ENCODE results near the gene LRIG2.
"Not testable (repeated sequence)": the region's sequence is repeated elsewhere in the genome, so short reads cannot be mapped to it uniquely, and the experiment has no call there.

Gene LRIG2

DNA sequence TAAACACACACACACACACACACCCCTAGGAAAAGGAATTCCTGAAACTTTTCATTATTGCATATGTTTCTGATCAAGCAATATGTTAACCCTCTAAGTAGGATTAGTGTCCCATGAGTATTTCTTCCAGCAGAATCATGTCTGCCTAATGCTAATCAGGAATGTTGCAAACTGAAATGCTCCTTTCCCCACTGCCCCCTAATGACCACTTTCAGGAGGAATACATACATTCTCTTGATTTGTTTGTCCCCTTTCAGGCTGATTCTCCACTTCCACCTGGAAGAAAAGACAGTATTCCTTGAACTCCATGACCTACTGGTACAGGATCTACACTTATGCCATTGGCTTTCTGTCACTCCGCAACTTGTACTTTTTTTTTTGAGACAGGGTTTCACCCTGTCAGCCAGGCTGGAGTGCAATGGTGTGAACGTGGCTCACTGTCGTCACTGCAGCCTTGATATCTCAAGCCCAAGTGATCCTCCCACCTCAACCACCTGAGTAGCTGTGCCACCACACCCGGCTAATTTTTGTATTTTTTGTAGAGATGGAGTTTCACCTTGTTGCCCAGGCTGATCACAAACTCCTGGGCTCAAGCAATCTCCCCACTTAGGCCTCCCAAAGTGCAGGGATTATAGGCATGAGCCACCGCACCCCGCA, 56.7 kb downstream of the LRIG2 start:
- DNase-seq (ENCODE audit: low spot score), result no peak

DNA sequence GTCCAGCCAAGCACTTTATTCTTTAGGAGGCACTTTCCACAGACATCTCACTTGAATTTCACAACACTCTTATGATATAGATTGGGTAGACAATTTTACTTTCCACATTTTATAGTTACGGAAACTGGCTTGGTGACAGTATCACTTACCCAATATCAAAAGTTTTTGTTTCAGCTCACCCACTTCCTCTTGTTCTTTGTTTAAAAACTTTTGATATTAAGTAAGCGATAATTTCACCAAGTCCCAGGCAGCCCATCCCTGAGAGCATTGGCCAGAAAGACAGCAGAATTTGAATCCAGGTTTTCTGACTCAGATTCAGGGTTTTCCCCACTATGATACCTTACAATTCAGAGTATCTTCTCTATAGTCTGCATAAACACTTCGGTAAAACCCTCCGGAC, 60.0 kb downstream of the LRIG2 start:
- no peak for DNase-seq (ENCODE audit: low spot score)

DNA sequence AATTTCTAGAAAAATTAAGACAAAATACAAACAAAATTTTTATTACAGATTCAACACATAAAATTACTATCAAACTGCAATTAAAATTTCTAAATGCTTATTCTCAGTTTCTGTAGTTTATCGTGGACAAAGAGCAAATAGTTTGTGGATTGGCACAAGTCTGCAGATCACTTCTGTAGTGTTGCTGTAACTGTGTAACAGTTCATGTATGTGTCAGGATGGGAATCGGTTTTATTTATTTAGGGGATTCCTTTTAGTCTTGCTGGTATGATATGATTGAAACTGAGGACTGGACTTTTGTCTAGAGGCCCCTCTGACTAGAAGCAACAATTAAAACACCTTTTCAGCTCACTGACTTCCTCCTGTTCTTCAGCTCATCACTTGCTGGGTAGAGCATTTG, 60.8 kb downstream of the LRIG2 start:
- DNase-seq (ENCODE audit: low spot score), result no peak

GRCh38 chr1:113135460-113135859, 62.5 kb downstream of the LRIG2 start:
- no peak for DNase-seq (ENCODE audit: low spot score)

DNA sequence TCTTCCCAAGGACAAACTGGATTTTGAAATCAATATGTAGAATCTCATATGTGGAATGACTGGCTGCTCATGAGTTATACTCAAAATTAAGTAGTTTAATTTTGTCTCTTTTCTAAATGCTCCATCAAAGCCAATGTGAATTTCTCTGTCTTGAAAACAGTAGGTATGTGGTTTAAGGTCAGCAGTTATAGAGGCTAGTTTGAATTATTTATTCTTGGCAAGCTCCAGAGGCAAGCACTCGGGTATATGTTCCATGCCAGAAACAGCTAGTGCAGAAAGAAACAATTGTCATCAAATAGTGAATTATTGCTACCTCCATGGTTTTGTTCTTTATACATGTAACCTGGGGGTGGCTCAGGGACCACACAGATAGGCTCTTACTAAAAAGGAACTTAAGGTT, 63.5 kb downstream of the LRIG2 start:
- DNase-seq (ENCODE audit: low spot score), result no peak

DNA sequence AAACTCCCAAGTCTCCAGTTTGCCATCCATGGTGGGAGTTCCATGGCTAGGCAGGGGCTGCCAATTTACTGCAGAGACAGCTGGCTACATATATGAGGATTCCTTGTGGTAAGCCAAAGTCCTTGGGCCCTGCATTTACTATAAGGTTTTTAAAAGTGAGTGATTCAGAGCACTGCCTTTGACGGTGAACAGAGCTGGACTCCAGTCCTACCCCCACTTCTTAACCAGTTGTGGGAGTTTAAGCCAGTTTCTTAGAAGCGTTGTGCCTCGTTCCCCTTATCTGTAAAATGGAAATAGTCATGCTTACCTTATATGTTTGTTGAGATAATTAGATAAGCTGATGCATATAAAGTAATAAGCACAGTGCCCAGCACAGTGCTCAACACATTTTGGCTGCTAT, 64.6 kb downstream of the LRIG2 start:
- DNase-seq (ENCODE audit: low spot score), result no peak

- DNase-seq (ENCODE audit: low spot score), result no peak
Measured at GRCh38 chr1:113138778-113139177, 65.8 kb downstream of the LRIG2 start.

DNA sequence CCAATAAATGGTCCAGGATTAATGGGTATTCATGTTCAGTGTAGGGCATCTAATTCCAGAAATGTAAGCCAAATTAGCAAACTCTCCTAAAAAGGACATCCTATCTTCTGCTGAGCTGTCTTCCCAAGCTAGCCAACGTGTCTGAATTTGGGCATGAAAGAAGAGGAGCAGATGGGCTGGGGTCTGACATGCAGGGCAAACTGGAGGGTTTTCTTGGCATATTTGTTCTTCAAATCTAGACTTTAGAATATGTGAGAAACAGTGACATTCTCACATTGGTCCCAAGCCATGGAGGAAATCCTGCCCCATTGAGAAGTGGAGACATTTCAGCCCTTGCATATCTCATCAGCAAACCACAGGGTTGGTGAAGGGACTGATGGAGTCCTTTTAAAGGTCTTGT, 67.2 kb downstream of the LRIG2 start:
- no peak for DNase-seq (ENCODE audit: low spot score)

DNA sequence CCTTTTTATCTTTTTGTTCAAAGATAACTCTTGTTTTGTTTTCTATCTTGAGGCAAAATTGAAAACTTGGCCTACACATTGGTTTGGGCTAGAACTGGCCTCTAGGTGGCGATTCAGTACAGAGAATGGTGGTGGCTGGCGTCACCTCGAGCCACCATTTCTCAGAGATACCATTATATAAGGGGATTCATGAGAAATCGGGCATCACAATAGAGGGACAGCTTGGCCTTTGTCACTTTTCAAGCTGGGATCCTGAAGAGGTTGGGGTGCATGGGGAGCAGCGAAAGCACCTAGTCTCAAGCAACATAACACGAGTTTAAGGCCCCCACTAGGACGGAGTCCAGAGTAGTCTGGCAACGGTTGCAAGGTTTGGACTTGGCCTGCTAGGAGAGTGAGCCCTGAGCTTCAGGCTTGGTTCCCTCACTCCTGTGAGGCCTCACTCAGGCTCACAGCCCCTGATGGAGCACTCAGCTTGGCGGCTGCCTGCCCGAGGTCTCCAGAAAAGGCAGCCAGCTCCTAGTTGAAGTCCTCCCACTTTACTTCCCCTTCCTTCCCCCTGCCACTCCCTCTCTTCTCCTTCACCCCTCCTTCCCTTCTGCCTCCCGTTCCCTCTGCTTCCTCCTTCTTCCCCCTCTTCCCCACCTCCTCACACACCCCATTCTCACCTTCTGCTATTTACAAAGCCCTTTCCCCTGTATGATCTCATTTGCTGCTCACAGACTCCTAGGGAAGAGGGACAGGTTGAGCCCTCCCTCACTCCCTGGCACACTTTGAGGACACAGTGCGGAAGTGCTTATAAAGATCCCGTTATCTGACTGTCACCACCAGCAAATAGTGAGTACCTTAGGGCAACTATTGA, 67.8 kb downstream of the LRIG2 start:
- peak; percentile 65 for DNase-seq (ENCODE audit: low spot score)

GRCh38 chr1:113141650-113142473, 68.9 kb downstream of the LRIG2 start:
- peak; percentile 47 for DNase-seq (ENCODE audit: low spot score)

DNA sequence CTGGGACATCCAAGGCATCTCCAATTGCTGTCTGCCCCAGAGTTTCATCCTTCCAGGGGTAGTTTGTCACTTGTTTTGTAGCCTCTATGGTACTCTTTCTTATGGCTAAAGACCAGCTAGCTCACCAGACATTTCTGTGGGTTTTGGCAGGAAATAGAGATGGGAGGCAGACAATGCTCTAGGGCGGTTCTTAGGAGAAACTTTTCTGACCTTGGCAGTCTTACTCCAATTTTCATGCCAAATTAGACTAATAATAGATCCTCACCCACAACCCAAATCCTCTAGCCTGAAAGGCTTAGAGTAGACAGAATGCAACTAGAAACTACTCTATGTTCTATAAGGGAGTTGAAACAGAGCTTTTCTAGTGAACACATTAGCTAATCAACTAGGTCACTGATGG, 69.8 kb downstream of the LRIG2 start:
- no peak for DNase-seq (ENCODE audit: low spot score)

DNA sequence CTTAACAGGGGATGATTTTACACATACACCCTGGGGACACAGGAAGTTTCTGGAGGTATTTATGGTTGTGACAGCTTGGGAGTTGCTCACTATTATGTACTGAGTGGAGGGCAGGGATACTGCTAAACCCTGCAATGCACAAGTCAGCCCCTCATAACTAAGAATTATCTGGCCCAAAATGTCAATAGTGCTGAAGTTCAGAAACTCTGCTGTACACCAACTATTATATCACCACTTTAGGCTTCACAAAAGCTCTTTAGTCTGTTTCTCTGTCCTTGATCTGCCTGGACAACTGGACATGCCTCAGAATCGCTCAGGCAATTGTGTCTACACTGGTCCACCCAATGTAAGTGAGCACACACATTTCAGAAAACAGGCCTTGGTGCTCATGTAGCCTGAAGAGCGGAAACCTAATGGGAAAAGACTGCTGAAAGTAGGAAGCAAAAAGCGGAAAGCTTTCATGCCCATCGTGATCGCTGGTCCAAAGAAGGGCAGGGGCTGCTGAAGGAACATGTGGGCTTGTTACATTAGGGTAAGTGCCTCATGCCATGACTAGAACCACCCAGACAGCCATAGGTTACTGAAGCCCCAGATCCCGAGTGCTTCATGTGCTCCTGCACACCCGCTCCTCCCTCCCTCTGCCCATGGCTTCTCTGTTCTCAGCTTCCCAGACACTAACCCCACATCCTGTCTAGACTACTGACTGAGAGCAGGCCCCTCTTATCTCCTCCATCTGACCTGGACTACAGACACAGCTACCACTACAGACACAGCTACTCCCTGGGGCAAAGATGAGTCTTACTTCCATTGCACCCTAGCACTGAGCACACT, 73.5 kb downstream of the LRIG2 start:
- DNase-seq (ENCODE audit: low spot score), result no peak

- DNase-seq (ENCODE audit: low spot score), result no peak
Measured at GRCh38 chr1:113147073-113147625, 74.2 kb downstream of the LRIG2 start.

- DNase-seq (ENCODE audit: low spot score), result no peak
Measured at GRCh38 chr1:113147826-113148225, 74.8 kb downstream of the LRIG2 start.

DNA sequence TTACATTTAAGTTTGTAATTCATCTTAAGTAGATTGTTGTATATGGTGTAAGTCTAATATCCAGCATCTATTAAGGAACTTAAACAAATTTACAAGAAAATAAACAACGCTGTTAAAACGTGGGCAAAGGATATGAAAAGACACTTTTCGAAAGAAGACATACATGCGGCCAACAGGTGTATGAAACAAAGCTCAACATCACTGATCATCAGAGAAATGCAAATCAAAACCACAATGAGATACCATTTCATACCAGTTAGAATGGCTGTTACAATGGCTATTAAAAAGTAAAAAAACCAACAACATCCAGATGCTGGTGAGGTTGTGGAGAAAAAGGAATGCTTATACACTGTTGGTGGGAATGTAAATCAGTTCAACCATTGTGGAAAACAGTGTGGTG, 77.5 kb downstream of the LRIG2 start:
- DNase-seq (ENCODE audit: low spot score), result not testable (repeated sequence)

- DNase-seq (ENCODE audit: low spot score), result no peak
Measured at GRCh38 chr1:113153116-113153803, 80.3 kb downstream of the LRIG2 start.

- DNase-seq (ENCODE audit: low spot score), result no peak
Measured at GRCh38 chr1:113156368-113156767, 83.4 kb downstream of the LRIG2 start.

GRCh38 chr1:113158743-113159142, 85.7 kb downstream of the LRIG2 start:
- not testable (repeated sequence) for DNase-seq (ENCODE audit: low spot score)

DNA sequence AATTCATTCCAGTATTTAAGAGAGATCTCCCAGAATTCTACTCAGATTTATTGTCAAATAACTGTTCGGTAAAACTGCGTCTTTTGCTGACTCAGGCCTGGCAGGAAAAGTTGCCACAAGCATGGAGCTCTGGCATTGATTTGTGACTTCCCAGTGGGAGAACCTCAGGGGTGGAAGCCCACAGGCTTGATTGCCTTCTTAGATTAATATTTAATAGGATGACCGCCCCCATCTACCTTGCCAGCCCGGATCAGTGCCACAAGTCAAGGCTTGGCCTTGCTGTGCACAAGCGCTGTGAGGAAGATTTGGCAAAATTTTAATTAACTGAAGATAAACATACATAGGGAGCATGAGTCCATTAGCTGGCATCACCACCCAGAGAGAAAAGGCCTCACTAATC, 93.5 kb downstream of the LRIG2 start:
- no peak for DNase-seq (ENCODE audit: low spot score)

- DNase-seq (ENCODE audit: low spot score), result no peak
Measured at GRCh38 chr1:113168946-113169345, 95.9 kb downstream of the LRIG2 start.

DNA sequence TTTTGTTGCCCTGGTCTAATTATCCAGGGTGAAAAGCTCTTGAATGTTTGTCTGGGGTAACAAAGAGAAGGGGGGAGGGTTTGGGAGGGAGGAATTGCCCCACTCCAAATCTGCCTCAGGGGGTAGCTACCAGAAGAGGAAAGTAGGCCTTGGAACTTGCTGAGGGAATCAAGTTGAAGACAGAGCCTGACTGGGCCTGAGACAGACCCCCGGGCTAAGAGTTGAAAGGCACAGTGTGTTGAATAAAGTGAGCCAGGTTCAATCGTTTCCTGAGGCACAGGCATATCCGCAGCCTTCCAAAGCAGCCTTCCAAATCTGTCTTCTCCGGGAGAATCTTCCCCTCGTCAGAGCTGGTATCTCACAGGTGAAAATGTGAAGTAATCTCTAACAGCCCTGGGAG, 96.6 kb downstream of the LRIG2 start:
- DNase-seq (ENCODE audit: low spot score), result no peak

All from hepatic stellate cell (primary cell).